ENCODE results near the gene TCP11L2.
"Not testable (repeated sequence)": the region's sequence is repeated elsewhere in the genome, so short reads cannot be mapped to it uniquely, and the experiment has no call there.

TCP11L2 gene

GRCh38 chr12:106345746-106346145, 43.2 kb downstream of the TCP11L2 start:
- DNase-seq, result no peak

GRCh38 chr12:106348411-106348810, 45.9 kb downstream of the TCP11L2 start:
- no peak for DNase-seq

DNA sequence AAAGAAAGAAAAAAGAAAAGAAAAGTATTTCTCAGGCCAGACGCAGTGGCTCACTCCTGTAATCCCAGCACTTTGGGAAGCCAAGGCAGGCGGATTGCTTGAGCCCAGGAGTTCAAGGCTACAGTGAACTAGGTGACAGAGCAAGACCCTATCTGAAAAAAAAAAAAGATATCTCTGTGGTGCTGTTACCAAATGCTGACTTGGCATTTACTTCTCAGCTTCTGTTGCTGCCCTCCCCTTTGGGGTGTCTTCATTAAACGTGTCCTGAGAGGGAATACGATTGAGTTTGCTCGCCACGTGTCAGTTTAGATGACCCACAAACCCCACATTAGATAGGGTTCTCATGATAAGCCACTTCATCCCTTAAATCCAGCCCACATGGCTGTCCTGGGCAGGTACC, 50.6 kb downstream of the TCP11L2 start:
- DNase-seq, result no peak

DNA sequence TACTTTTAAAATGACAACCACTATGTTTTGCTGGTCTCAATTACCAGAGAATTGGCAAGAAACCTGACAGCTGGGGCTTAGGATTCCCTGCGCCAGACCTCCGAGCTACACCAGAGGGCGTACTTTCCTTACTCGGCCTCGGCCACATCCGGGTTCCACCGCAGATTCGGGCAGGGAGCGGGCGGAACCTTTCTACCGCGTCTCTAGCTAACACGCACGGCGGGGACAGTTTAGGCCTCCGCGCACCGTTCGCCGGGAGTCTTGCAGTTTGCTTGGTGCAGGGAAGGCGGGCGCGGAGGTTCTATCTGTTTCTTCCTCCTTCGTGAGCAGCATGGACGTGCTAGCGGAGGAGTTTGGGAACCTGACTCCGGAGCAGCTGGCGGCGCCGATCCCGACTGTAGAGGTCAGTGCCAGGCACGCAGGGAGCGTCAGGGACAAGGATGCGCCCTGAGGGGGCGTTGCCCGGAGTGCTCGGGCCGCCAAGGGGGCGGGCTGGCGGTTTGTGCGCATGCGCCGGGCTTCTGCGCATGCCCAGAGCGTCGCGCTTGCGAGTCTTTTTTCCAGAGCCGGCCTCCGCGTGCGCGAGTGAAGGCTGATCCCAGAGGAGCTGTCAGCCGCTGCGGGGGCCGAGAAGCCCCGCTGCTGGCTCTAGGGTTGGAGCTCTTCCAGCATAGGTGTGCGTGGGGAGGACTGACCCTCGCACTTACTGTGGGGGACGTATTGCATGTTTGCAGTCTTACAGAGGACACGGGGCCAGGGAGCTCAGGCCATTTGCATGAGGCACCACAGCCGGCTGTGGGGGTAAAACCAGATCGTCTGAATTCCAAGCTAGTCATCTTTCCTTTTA, 55.2 kb downstream of the TCP11L2 start, which contains the start of gene POLR3B:
POLR3B (plus strand) TSS at position 200 of the 847 bp plus-strand sequence; CDS start at position 332, 132 bp downstream.
- DNase-seq, result peak; percentile 91

GRCh38 chr12:106358396-106359241, 56.1 kb downstream of the TCP11L2 start:
- no peak for DNase-seq

DNA sequence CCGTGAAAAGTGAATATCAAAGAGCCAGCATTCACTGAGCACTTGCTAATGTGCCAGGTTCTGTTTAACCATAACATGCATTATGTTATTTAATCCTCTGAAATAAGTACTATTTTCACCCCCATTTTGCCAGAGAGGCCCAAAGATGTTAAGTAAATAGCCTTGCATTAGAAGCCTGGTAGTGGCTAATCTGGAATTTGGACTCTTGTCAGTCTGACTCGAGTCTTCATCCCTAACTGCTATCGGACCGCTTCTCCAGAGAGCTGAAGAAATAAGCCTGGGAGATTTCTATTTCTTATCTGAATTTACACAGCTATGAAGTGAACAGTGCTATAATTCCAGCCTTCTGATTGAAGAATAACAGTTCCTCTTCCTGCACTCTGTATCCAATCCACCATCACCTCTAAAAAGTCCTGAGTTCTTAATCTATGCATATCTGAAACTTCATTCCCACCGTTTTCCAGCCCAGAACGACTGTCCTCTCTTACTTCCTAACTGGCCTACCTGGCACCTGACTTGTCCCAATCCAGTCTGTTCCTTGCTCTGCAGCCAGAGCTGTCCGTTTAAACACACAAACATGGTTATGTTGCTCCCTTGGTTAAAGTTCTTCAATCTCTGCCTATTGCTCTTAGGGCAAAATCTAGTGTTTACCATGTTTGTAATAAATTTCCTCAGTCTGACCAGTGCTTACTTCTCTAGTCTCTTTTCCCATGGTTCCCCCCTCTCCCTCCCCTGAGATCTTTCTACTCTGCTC, 57.3 kb downstream of the TCP11L2 start:
- DNase-seq, result no peak

- no peak for DNase-seq
Observed at GRCh38 chr12:106360400-106360994, 58.0 kb downstream of the TCP11L2 start.

- DNase-seq, result no peak
Observed at GRCh38 chr12:106362971-106363370, 60.4 kb downstream of the TCP11L2 start.

- no peak for DNase-seq
Observed at GRCh38 chr12:106364261-106364660, 61.7 kb downstream of the TCP11L2 start.

DNA sequence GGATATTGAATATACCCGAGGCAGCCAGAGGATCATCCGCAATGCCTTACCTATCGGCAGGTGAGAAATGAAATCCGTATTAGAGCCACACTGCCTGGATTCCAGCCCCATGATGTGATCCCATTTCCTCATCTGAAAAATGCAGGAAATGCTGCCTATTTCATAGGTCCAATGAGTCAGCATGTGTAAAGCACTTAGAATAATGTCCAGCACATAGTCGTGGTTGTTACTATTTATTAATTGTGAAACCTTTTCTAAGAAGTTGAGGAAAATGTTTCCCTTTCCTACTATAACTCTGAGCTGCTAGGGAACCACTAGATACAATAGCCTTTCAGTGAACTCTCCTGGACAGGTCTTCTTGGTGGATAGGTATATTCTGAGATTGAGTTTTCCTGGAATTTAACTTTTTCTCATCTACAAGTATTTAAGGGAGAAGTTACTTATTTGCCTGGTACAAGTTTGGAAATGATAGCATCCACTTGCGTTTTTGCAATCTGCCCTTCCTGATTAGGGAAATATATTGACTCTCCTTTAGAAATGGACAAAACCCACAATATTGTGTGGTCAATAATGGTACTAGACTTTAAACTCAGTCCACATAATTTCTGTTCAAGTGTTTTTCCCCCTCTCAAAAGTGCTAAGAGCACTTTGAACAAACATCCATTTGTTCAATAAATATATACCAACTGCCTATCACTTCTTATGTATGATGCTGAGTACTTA, 67.3 kb downstream of the TCP11L2 start:
- DNase-seq, result no peak

- no peak for DNase-seq
Observed at GRCh38 chr12:106378788-106379187, 76.3 kb downstream of the TCP11L2 start.

- no peak for DNase-seq
Observed at GRCh38 chr12:106380954-106381353, 78.4 kb downstream of the TCP11L2 start.

GRCh38 chr12:106381866-106382265, 79.3 kb downstream of the TCP11L2 start:
- DNase-seq, result not testable (repeated sequence)

- DNase-seq, result no peak
Observed at GRCh38 chr12:106386813-106387535, 84.4 kb downstream of the TCP11L2 start.

DNA sequence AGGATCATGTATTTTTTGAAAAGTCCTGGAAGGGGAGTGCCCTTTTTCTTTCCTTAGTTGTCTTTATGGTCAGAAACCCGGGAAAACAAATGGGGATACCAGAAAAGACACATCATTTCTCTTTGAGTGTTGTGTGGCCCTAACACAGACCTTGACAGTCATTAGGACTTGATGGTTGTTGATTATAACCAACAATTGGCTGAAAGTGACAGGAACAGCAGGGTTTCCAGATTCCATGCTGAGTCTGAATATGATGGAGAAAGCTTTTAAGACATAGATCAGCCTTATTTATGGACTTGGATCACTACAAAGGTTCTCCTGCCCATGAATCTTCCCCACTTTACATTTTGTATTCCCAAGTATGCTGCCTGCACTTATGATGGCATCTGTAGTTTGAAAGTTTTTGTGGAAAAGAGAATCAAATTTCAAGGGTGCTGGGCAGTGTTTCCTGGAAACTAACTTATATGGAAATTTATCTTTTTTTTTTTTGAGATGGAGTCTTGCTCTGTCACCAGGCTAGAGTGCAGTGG, 85.4 kb downstream of the TCP11L2 start:
- DNase-seq, result no peak

GRCh38 chr12:106389151-106389550, 86.6 kb downstream of the TCP11L2 start:
- DNase-seq, result peak; percentile 1

DNA sequence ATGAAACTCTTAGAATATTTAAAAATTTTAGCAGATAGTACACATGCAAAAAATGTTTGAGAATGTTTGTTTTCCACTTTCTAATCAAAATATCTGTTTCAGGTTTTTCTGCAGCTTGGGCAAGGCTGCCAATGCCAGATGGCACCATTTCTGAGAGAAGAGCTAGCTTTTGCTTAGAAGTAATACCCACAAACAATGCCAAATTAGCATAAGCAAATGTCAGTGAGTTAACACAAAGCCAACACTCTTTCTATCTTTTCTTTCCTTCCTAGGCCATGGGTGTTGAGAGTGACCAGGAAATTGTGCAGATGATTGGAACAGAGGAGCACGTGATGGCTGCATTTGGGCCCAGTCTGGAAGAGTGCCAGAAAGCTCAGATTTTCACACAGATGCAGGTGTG, 90.2 kb downstream of the TCP11L2 start:
- DNase-seq, result peak; percentile 22
